PFSK-1 (cell line): ENCODE measurements around the gene LRRC2.

Experiments used
- FOXP2 ChIP-seq: optimal IDR thresholded peaks from 2 replicates; pipeline ENCODE3; 2011; ENCODE audit warnings: borderline replicate concordance, control low read depth, inconsistent platforms; ENCODE audit not compliant: insufficient read depth; ENCODE audit errors: extremely low read length, extremely low read depth
- POLR2AphosphoS5 ChIP-seq: IDR thresholded peaks from 2 replicates; pipeline ENCODE4 v1.6.1; 2012; ENCODE audit warnings: low read depth, mild to moderate bottlenecking, control low read depth, low read length, moderate library complexity
- REST ChIP-seq, 2 experiments: IDR thresholded peaks; 2 replicates each; pipeline versions ENCODE4 v1.6.1 to v1.8.0; 2011 to 2012; ENCODE audit warnings: low read depth in 2 of 2, low read length in 2 of 2, control low read depth in 1 of 2, inconsistent platforms in 1 of 2, mild to moderate bottlenecking in 1 of 2, moderate library complexity in 1 of 2; ENCODE audit not compliant: insufficient read depth in 1 of 2
- SIN3A ChIP-seq: IDR thresholded peaks from 2 replicates; pipeline ENCODE4 v1.6.1; 2012; ENCODE audit warnings: mild to moderate bottlenecking, low read length, moderate library complexity, borderline replicate concordance; ENCODE audit not compliant: insufficient read depth
- TAF1 ChIP-seq: IDR thresholded peaks from 2 replicates; pipeline ENCODE4 v1.6.1; 2012; ENCODE audit warnings: low read length, control low read depth, borderline replicate concordance; ENCODE audit not compliant: insufficient read depth

LRRC2 gene

GRCh38 chr3:46496746-46497555 is 69.2 kb downstream of the LRRC2 start:
- TF ChIP-seq SIN3A (no peak), REST (IDR thresholded peaks at IDR 0.05; ENCODE audit: insufficient read depth in 1 of 2, low read depth in 2 of 2, low read length in 2 of 2) (no peak)

- TF ChIP-seq TAF1: no peak
- TF ChIP-seq SIN3A: no peak
- TF ChIP-seq FOXP2: no peak
Measured at GRCh38 chr3:46495901-46496456, 70.1 kb downstream of the LRRC2 start.

- TF ChIP-seq TAF1: no peak
- no peak for TF ChIP-seq REST (IDR thresholded peaks at IDR 0.05; ENCODE audit: insufficient read depth in 1 of 2, low read depth in 2 of 2, low read length in 2 of 2)
- TF ChIP-seq SIN3A: no peak
- no peak for TF ChIP-seq POLR2AphosphoS5
- no peak for TF ChIP-seq FOXP2
Measured at GRCh38 chr3:46492890-46493547, 73.1 kb downstream of the LRRC2 start.

GRCh38 chr3:46491089-46492070 is 74.7 kb downstream of the LRRC2 start:
- TF ChIP-seq TAF1 (no peak), FOXP2 (no peak), POLR2AphosphoS5 (no peak)

GRCh38 chr3:46490338-46491084 is 75.6 kb downstream of the LRRC2 start:
- TF ChIP-seq REST (IDR thresholded peaks at IDR 0.05; ENCODE audit: insufficient read depth in 1 of 2, low read depth in 2 of 2, low read length in 2 of 2) (no peak), SIN3A (no peak), POLR2AphosphoS5 (no peak), TAF1 (no peak), FOXP2 (no peak)
